Astrocyte of the spinal cord (primary cell): ENCODE measurements around the gene CBX3.
"Not testable (repeated sequence)": the region's sequence is repeated elsewhere in the genome, so short reads cannot be mapped to it uniquely, and the experiment has no call there.

ENCODE experiments used
- DNase-seq: peaks from one replicate; pipeline ENCODE4 v3.0.0; 2011; ENCODE audit warnings: low read depth, low spot score
- H3K4me3 ChIP-seq: 2 replicates; pipeline ENCODE4 v1.5.1; 2011; ENCODE audit warnings: low read depth, mild to moderate bottlenecking, low read length, moderate library complexity
- in situ Hi-C: cut with HindIII; loops from 2 replicates; pipeline ENCODE4 v1.10.0; 2017; ENCODE audit warnings: low sequenced_read_pairs
- TF ChIP-seq, protein P1 (sequence below): IDR thresholded peaks from 2 replicates; pipeline ENCODE4 v1.5.1; 2012; ENCODE audit warnings: low read depth, mild to moderate bottlenecking, low read length, inconsistent platforms

The CBX3 gene

DNA sequence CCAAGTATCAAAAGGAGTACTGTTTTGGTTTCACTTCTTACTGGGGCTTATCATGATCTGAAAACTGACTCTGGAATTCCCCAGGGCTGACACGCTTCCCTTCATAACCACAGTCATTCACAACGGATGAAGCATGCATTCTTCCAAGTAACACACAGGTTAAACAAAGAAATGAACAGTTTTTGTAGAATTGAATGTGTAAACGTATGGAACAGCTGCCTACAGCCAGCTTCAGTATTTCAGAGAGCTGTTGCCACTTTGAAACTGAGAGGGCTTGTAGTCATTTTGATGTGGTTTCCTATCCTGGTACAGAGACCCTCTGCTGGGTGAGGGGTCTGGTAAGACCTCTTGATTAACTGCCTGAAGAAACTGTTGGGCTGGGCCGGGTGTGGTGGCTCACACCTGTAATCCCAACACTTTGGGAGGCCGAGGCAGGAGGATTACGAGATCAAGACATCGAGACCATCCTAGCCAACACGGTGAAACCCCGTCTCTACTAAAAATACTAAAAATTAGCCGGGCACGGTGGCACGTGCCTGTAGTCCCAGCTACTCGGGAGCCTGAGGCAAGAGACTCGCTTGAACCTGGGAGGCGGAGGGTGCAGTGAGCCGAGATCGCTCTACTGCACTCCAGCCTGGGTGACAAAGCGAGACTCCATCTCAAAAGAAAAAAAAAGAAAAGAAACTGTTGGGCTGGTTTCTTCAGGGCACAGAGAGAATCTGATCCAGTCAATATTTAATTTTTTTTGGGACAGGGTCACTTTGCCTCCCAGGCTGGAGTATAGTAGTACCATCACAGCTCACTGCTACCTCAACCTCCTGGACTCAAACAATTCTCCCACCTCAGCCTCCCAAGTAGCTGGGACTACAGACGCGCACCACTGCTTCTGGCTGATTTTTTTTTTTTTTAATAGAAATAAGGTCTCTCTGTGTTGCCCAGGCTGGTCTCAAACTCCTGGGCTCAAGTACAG, 44.8 kb upstream of the CBX3 start:
- peak overlapping the region; percentile 2 for H3K4me3 ChIP-seq
- peak; percentile 95 for DNase-seq

DNA sequence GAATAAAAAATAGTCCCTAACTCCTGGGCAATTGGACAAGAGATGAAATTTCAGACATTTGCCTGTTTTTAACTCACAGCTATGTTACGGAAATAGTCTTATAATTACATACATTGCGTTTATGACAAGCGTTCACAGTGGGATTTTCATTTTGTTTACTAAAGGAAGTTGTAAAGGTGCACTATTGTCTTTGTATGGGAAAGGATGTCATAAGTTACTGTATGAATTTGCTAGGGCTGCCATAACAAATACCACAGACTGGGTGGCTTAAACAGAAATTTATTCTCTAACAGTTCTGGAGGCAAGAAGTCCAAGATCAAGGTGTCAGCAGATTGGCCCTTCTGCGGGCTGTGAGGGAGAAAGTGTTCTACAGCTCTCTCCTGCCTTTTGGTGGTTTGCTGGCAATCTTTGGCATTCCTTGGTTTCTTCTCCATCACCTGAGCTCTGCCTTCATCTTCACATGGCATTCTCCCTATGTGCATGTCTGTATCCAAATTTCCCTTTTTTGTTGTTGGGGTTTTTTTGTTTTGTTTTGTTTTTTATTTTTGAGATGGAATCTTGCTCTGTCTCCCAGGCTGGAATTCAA, 43.9 kb upstream of the CBX3 start:
- in situ Hi-C loops = no loop called here
- TF ChIP-seq, protein P1, sequence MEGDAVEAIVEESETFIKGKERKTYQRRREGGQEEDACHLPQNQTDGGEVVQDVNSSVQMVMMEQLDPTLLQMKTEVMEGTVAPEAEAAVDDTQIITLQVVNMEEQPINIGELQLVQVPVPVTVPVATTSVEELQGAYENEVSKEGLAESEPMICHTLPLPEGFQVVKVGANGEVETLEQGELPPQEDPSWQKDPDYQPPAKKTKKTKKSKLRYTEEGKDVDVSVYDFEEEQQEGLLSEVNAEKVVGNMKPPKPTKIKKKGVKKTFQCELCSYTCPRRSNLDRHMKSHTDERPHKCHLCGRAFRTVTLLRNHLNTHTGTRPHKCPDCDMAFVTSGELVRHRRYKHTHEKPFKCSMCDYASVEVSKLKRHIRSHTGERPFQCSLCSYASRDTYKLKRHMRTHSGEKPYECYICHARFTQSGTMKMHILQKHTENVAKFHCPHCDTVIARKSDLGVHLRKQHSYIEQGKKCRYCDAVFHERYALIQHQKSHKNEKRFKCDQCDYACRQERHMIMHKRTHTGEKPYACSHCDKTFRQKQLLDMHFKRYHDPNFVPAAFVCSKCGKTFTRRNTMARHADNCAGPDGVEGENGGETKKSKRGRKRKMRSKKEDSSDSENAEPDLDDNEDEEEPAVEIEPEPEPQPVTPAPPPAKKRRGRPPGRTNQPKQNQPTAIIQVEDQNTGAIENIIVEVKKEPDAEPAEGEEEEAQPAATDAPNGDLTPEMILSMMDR = no peak
- no peak overlapping the region for H3K4me3 ChIP-seq
- DNase-seq = no peak

More for the DNA sequence above, 44.8 kb upstream of the CBX3 start:
- TF ChIP-seq, protein P1 = no peak
- in situ Hi-C loops = no loop called here

DNA sequence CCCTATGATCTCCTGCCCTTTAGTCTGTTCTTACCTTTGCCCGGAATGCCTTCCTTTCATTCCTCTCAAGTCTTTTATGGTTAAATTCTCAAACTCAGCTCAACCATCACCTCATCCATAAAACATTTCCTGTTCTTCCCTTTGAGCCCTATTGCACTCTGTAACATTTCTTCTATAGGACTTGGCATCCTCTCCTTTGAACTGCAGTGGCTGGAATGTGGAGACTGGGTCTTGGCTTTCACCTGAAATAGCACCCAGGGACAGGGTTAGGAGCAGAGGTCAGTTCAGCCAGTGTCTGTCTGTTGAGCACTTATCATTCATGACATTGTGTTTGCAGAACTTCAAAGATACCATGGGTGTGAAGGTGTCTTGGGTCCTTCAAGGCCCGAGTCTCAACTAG, 42.3 kb upstream of the CBX3 start:
- no peak for DNase-seq
- TF ChIP-seq, protein P1 = no peak
- in situ Hi-C loops = no loop called here
- no peak overlapping the region for H3K4me3 ChIP-seq

DNA sequence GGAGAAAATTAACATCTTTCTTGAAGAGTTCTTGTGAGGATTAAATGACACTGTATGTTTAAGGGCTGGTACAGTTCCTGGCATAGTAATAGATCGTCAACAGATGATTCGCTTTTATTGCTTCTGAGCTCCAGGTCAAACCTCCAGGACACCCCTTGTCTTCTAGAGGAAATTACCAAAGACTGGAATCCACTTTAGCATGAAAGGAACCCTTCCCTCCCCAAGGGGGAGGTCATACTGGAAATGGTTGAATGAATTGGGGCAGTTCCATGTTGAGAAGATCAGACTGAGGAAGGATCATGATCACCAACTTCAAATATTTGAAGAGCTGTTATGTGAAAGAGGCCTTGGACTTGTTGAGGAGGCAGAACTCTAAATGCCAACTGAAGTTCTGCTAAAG, 40.6 kb upstream of the CBX3 start:
- in situ Hi-C loops = no loop called here
- H3K4me3 ChIP-seq = no peak overlapping the region
- no peak for DNase-seq
- TF ChIP-seq, protein P1 = no peak

DNA sequence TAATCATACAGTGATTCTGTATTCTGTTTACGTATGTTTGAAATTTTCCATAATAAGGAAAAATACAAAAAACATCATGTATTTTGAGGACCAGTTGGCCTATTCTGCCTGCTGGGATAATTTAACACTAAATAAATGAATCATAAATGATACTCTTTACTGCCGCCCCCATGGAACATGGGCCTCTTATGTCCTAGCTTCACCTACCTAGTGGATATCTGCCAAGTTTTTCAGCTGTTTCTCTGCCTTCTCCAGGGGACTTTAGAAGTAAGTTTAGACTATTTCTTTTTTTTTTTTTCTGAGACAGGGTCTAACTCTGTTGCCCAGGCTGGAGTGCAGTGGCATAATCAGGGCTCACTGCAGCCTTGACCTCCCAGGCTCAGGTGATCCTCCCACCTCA, 39.1 kb upstream of the CBX3 start:
- no peak for DNase-seq
- in situ Hi-C loops = no loop called here

DNA sequence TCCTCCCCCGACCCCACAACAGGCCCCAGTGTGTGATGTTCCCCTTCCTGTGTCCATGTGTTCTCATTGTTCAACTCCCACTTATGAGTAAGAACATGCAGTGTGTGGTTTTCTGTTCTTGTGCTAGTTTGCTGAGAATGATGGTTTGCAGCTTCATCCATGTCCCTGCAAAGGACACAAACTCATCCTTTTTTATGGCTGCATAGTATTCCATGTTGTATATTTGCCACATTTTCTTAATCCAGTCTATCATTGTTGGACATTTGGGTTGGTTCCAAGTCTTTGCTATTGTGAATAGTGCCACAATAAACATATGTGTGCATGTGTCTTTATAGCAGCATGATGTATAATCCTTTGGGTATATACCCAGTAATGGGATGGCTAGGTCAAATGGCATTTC, 37.7 kb upstream of the CBX3 start:
- in situ Hi-C loops, DNase-seq, H3K4me3 ChIP-seq: not testable (repeated sequence)

More for the DNA sequence above, 39.1 kb upstream of the CBX3 start:
- H3K4me3 ChIP-seq = no peak overlapping the region
- TF ChIP-seq, protein P1 = no peak
